ENCODE results near the gene PER3.

DNA sequence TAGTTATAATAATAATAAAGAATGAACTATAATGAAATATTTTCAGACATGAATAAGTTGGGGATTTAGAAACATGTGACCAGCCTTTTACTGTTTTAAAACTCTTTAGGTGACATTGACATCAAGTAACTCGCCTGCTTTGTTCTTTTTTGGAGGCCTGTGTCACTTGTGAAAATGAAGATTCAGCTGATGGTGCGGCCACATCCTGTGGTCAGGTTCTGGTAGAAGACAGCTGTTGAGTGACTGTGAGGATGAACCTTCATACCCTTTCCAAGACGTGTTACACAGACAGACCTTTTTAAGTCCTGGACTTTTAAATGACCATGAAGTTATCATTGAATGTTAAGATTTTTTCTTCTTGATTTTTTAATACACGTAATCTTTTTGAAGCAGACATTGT lies 58.4 kb downstream of the PER3 start:
- no peak for TF ChIP-seq USF2 (CRISPR knock-in tag; IDR thresholded peaks at IDR 0.05)
- no peak for TF ChIP-seq GABPB1 (CRISPR knock-in tag; IDR thresholded peaks at IDR 0.05)
- TF ChIP-seq XRCC5 (IDR thresholded peaks at IDR 0.05; ENCODE audit: low read depth, low read length): no peak
- no peak for TF ChIP-seq POLR2A (conservative IDR thresholded peaks at IDR 0.05)
- no peak for TF ChIP-seq RFX5 (IDR thresholded peaks at IDR 0.05; ENCODE audit: low read depth, low read length)
- TF ChIP-seq, protein P1, sequence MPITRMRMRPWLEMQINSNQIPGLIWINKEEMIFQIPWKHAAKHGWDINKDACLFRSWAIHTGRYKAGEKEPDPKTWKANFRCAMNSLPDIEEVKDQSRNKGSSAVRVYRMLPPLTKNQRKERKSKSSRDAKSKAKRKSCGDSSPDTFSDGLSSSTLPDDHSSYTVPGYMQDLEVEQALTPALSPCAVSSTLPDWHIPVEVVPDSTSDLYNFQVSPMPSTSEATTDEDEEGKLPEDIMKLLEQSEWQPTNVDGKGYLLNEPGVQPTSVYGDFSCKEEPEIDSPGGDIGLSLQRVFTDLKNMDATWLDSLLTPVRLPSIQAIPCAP (CRISPR knock-in tag; IDR thresholded peaks at IDR 0.05; ENCODE audit: borderline replicate concordance): no peak

Measured in K562 (cell line).